Measurements from ENCODE around the gene TSPAN1. TPM values are rescaled to one million over a fixed set of nuclear protein-coding genes. Genes with fewer than 3 reads are reported as not detected.

TSPAN1 gene
- total RNA-seq, 4 donors from 2014 or later = 4.1 to 229 (median 192) TPM

GRCh38 chr1:46204406-46204742, 29.5 kb downstream of the TSPAN1 start:
- no peak for DNase-seq
- H3K4me1 ChIP-seq = peaks cover 0 to 9% (median 3%) of the 10 kb centered on the region in 4 donors
- peak overlapping the region in 3 of 4 donors; percentile 43 to 70 (median 61) for H3K4me3 ChIP-seq
- no peaks in the 10 kb centered on the region for H3K9me3 ChIP-seq
- TF ChIP-seq CTCF (IDR thresholded peaks at IDR 0.05) (no peak), POLR2A (IDR thresholded peaks at IDR 0.05) (no peak)
- H3K27me3 ChIP-seq = no peaks in the 10 kb centered on the region
- no peaks in the 10 kb centered on the region for H3K36me3 ChIP-seq
- peak overlapping the region in 2 of 4 donors; percentile 45 to 63 for H3K27ac ChIP-seq

GRCh38 chr1:46205141-46205540, 30.3 kb downstream of the TSPAN1 start:
- TF ChIP-seq POLR2A (IDR thresholded peaks at IDR 0.05) (no peak), CTCF (IDR thresholded peaks at IDR 0.05) (no peak)
- no peaks in the 10 kb centered on the region for H3K27me3 ChIP-seq

GRCh38 chr1:46205791-46206190, 30.9 kb downstream of the TSPAN1 start:
- H3K4me1 ChIP-seq = peaks cover 0 to 9% (median 3%) of the 10 kb centered on the region in 4 donors
- no peak overlapping the region for H3K4me3 ChIP-seq
- no peak for TF ChIP-seq CTCF (IDR thresholded peaks at IDR 0.05)
- no peak for TF ChIP-seq POLR2A (IDR thresholded peaks at IDR 0.05)
- no peak for DNase-seq
- H3K27me3 ChIP-seq = no peaks in the 10 kb centered on the region
- no peaks in the 10 kb centered on the region for H3K9me3 ChIP-seq
- H3K36me3 ChIP-seq = no peaks in the 10 kb centered on the region
- H3K27ac ChIP-seq = no peak overlapping the region

More at GRCh38 chr1:46205141-46205540, 30.3 kb downstream of the TSPAN1 start:
- Histone ChIP-seq H3K9me3 (no peaks in the 10 kb centered on the region), H3K27ac (no peak overlapping the region), H3K36me3 (no peaks in the 10 kb centered on the region), H3K4me3 (no peak overlapping the region), H3K4me1 (peaks cover 0 to 9% (median 3%) of the 10 kb centered on the region in 4 donors)
- DNase-seq = no peak

- DNase-seq = no peak
- no peak overlapping the region for H3K4me3 ChIP-seq
- H3K4me1 ChIP-seq = peaks cover 0 to 9% (median 3%) of the 10 kb centered on the region in 4 donors
- H3K27ac ChIP-seq = no peak overlapping the region
- H3K9me3 ChIP-seq = no peaks in the 10 kb centered on the region
- no peaks in the 10 kb centered on the region for H3K36me3 ChIP-seq
- no peak for TF ChIP-seq POLR2A (IDR thresholded peaks at IDR 0.05)
- no peak for TF ChIP-seq CTCF (IDR thresholded peaks at IDR 0.05)
- H3K27me3 ChIP-seq = no peaks in the 10 kb centered on the region
Observed at GRCh38 chr1:46206399-46206798, 31.5 kb downstream of the TSPAN1 start.

- DNase-seq = no peak
- H3K27me3 ChIP-seq = no peaks in the 10 kb centered on the region
- no peaks in the 10 kb centered on the region for H3K4me1 ChIP-seq
- no peaks in the 10 kb centered on the region for H3K36me3 ChIP-seq
- no peaks in the 10 kb centered on the region for H3K9me3 ChIP-seq
- TF ChIP-seq CTCF (IDR thresholded peaks at IDR 0.05) (no peak), POLR2A (IDR thresholded peaks at IDR 0.05) (no peak)
- no peak overlapping the region for H3K4me3 ChIP-seq
- H3K27ac ChIP-seq = no peak overlapping the region
Observed at GRCh38 chr1:46210561-46210960, 35.7 kb downstream of the TSPAN1 start.

- DNase-seq = no peak
- no peaks in the 10 kb centered on the region for H3K9me3 ChIP-seq
- no peak overlapping the region for H3K27ac ChIP-seq
Observed at GRCh38 chr1:46211051-46211450, 36.2 kb downstream of the TSPAN1 start.

More at GRCh38 chr1:46211051-46211450, 36.2 kb downstream of the TSPAN1 start:
- H3K27me3 ChIP-seq = no peaks in the 10 kb centered on the region
- TF ChIP-seq POLR2A (IDR thresholded peaks at IDR 0.05) = no peak
- no peak for TF ChIP-seq CTCF (IDR thresholded peaks at IDR 0.05)
- no peaks in the 10 kb centered on the region for H3K4me1 ChIP-seq
- H3K36me3 ChIP-seq = no peaks in the 10 kb centered on the region
- H3K4me3 ChIP-seq = no peak overlapping the region
